Measurements from ENCODE around the gene GOLIM4. TPM values are rescaled to one million over a fixed set of nuclear protein-coding genes. Genes with fewer than 3 reads are reported as not detected.

GOLIM4 gene
- total and polyA plus RNA-seq, 2 of the 13 experiments (the other 11 are each of a cell fraction or from before 2014, with no cell fraction given): 10.9 to 47.7 TPM

DNA sequence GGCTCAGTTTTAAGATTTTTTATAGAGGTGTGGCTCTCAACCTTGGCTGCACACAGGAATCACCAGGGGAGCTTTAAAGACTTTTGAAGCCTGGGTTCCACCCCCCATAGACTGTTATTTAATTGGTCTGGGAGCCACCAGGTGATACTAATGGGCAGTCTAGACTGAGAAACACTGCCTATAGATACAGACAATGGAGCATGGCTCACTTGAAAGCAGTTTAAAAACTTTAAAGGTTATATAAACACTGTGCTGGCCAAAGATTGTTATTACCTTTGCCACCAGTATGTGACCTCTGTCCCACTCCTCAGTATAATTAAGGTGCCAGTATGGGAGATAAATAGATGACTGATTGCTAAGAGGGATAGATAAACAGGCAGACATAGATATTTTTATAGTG, 3.8 kb downstream of the GOLIM4 start (continued):
- TF ChIP-seq, protein P1, sequence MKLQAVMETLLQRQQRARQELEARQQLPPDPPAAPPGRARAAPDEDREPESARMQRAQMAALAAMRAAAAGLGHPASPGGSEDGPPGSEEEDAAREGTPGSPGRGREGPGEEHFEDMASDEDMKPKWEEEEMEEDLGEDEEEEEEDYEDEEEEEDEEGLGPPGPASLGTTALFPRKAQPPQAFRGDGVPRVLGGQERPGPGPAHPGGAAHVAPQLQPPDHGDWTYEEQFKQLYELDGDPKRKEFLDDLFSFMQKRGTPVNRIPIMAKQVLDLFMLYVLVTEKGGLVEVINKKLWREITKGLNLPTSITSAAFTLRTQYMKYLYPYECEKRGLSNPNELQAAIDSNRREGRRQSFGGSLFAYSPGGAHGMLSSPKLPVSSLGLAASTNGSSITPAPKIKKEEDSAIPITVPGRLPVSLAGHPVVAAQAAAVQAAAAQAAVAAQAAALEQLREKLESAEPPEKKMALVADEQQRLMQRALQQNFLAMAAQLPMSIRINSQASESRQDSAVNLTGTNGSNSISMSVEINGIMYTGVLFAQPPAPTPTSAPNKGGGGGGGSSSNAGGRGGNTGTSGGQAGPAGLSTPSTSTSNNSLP (IDR thresholded peaks at IDR 0.05; ENCODE audit: low read depth, low read length): no peak
- TF ChIP-seq, protein P2, sequence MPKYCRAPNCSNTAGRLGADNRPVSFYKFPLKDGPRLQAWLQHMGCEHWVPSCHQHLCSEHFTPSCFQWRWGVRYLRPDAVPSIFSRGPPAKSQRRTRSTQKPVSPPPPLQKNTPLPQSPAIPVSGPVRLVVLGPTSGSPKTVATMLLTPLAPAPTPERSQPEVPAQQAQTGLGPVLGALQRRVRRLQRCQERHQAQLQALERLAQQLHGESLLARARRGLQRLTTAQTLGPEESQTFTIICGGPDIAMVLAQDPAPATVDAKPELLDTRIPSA (CRISPR knock-in tag; IDR thresholded peaks at IDR 0.05; ENCODE audit: borderline replicate concordance): no peak
- TF ChIP-seq HMG20B (CRISPR knock-in tag; conservative IDR thresholded peaks at IDR 0.05): no peak
- no peak for TF ChIP-seq ZNF850 (CRISPR knock-in tag; conservative IDR thresholded peaks at IDR 0.05)
- no peak for TF ChIP-seq RFX1 (IDR thresholded peaks at IDR 0.05)
- no peak for TF ChIP-seq ZNF44 (CRISPR knock-in tag; IDR thresholded peaks at IDR 0.05)
- TF ChIP-seq TOPORS (CRISPR knock-in tag; IDR thresholded peaks at IDR 0.05): no peak
- TF ChIP-seq ZNF678 (CRISPR knock-in tag; IDR thresholded peaks at IDR 0.05): no peak
- TF ChIP-seq, protein P3, sequence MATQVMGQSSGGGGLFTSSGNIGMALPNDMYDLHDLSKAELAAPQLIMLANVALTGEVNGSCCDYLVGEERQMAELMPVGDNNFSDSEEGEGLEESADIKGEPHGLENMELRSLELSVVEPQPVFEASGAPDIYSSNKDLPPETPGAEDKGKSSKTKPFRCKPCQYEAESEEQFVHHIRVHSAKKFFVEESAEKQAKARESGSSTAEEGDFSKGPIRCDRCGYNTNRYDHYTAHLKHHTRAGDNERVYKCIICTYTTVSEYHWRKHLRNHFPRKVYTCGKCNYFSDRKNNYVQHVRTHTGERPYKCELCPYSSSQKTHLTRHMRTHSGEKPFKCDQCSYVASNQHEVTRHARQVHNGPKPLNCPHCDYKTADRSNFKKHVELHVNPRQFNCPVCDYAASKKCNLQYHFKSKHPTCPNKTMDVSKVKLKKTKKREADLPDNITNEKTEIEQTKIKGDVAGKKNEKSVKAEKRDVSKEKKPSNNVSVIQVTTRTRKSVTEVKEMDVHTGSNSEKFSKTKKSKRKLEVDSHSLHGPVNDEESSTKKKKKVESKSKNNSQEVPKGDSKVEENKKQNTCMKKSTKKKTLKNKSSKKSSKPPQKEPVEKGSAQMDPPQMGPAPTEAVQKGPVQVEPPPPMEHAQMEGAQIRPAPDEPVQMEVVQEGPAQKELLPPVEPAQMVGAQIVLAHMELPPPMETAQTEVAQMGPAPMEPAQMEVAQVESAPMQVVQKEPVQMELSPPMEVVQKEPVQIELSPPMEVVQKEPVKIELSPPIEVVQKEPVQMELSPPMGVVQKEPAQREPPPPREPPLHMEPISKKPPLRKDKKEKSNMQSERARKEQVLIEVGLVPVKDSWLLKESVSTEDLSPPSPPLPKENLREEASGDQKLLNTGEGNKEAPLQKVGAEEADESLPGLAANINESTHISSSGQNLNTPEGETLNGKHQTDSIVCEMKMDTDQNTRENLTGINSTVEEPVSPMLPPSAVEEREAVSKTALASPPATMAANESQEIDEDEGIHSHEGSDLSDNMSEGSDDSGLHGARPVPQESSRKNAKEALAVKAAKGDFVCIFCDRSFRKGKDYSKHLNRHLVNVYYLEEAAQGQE (IDR thresholded peaks at IDR 0.05; ENCODE audit: borderline replicate concordance in 1 of 2, low read depth in 1 of 2, low read length in 2 of 2): no peak
- TF ChIP-seq, protein P4, sequence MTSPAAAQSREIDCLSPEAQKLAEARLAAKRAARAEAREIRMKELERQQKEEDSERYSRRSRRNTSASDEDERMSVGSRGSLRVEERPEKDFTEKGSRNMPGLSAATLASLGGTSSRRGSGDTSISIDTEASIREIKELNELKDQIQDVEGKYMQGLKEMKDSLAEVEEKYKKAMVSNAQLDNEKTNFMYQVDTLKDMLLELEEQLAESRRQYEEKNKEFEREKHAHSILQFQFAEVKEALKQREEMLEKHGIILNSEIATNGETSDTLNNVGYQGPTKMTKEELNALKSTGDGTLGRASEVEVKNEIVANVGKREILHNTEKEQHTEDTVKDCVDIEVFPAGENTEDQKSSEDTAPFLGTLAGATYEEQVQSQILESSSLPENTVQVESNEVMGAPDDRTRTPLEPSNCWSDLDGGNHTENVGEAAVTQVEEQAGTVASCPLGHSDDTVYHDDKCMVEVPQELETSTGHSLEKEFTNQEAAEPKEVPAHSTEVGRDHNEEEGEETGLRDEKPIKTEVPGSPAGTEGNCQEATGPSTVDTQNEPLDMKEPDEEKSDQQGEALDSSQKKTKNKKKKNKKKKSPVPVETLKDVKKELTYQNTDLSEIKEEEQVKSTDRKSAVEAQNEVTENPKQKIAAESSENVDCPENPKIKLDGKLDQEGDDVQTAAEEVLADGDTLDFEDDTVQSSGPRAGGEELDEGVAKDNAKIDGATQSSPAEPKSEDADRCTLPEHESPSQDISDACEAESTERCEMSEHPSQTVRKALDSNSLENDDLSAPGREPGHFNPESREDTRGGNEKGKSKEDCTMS (CRISPR knock-in tag; conservative IDR thresholded peaks at IDR 0.05): no peak
- TF ChIP-seq ZNF263 (CRISPR knock-in tag; IDR thresholded peaks at IDR 0.05): no peak
- TF ChIP-seq ZNF569 (CRISPR knock-in tag; IDR thresholded peaks at IDR 0.05; ENCODE audit: borderline replicate concordance): no peak
- TF ChIP-seq MATR3 (CRISPR knock-in tag; IDR thresholded peaks at IDR 0.05): no peak
- no peak for TF ChIP-seq ZNF335 (CRISPR knock-in tag; IDR thresholded peaks at IDR 0.05)
- no peak for TF ChIP-seq SALL1 (CRISPR knock-in tag; IDR thresholded peaks at IDR 0.05)
- TF ChIP-seq NPAS2 (CRISPR knock-in tag; IDR thresholded peaks at IDR 0.05; ENCODE audit: borderline replicate concordance): no peak
- TF ChIP-seq ZNF879 (CRISPR knock-in tag; IDR thresholded peaks at IDR 0.05): no peak
- no peak for TF ChIP-seq RFX3 (CRISPR knock-in tag; IDR thresholded peaks at IDR 0.05)

Data from HepG2 (cell line).